ENCODE data around the gene CNTNAP2. TPM values are rescaled to one million over a fixed set of nuclear protein-coding genes. Genes with fewer than 3 reads are reported as not detected.

The CNTNAP2 gene
- total and polyA plus RNA-seq, 2 of the 8 experiments (the other 6 are each of a cell fraction or from before 2014, with no cell fraction given) = 27.9 to 71.0 TPM

GRCh38 chr7:147639037-147639436 lies 1522.4 kb downstream of the CNTNAP2 start:
- no peak overlapping the region for H2BK12ac ChIP-seq (ENCODE audit: low read depth, low read length)
- H3K4me1 ChIP-seq (replicated peaks in 1 of 4; ENCODE audit: control insufficient read depth in 3 of 4, insufficient read depth in 4 of 4, low read length in 3 of 4) = peaks cover 0 to 5% (median 3%) of the 10 kb centered on the region in 4 experiments; a peak in 3 of 7 replicates
- H2BK20ac ChIP-seq (ENCODE audit: low read length) = no peak overlapping the region
- H3K23ac ChIP-seq (ENCODE audit: insufficient read length) = no peak overlapping the region
- no peak for DNase-seq (ENCODE audit: low read depth in 1 of 2, low spot score in 2 of 2)
- H3K9ac ChIP-seq (replicated peaks in 1 of 4; ENCODE audit: extremely low read depth in 1 of 4, low read depth in 3 of 4, low read length in 3 of 4) = no peak overlapping the region
- no peaks in the 10 kb centered on the region for H3K27me3 ChIP-seq (replicated peaks in 1 of 4; ENCODE audit: control insufficient read depth in 3 of 4, extremely low read depth in 1 of 4, insufficient read depth in 3 of 4, low read length in 3 of 4)
- H4K91ac ChIP-seq (replicated peaks; ENCODE audit: insufficient read length, low read length) = no peak overlapping the region
- no peak overlapping the region for H2BK120ac ChIP-seq (replicated peaks; ENCODE audit: low read depth, low read length)
- H3K23me2 ChIP-seq (ENCODE audit: low read depth, low read length) = no peaks in the 10 kb centered on the region
- peak; percentile 21 for TF ChIP-seq NANOG (IDR thresholded peaks at IDR 0.05; ENCODE audit: insufficient read depth, low read depth, low read length, poor library complexity, severe bottlenecking)
- 0 out of 2 replicates have a peak, but pooled peaks have one; percentile 80 for TF ChIP-seq TCF12 (IDR thresholded peaks at IDR 0.05; ENCODE audit: low read depth, low read length)
- no peak for TF ChIP-seq USF2 (IDR thresholded peaks at IDR 0.05; ENCODE audit: low read length)
- no peak overlapping the region for H3K4ac ChIP-seq (replicated peaks; ENCODE audit: insufficient read length, low read depth, low read length)
- H3K27ac ChIP-seq (ENCODE audit: low read depth, low read length) = no peak overlapping the region
- no peak overlapping the region for H3K56ac ChIP-seq (replicated peaks; ENCODE audit: insufficient read length, low read depth, low read length)
- H3K36me3 ChIP-seq (ENCODE audit: control insufficient read depth in 2 of 4, insufficient read depth in 4 of 4, low read length in 3 of 4) = no peaks in the 10 kb centered on the region
- ChIA-PET CTCF (ENCODE audit: partially characterized antibody) (interaction anchor here (0.8 to 1.6 kb wide), 4 partner anchors 19 to 190 kb away, joined by 3 to 4 read pairs (median 3); no protein-coding TSS in a partner anchor), POLR2A (ENCODE audit: partially characterized antibody) (interaction anchor here (1.1 kb wide), 1 partner anchor 92 kb away, joined by 3 read pairs; no protein-coding TSS in a partner anchor)
- H2AK5ac ChIP-seq (ENCODE audit: low read depth, low read length) = no peak overlapping the region
- H2BK15ac ChIP-seq (ENCODE audit: low read length) = no peak overlapping the region
- H3K4me3 ChIP-seq (ENCODE audit: extremely low read depth in 1 of 4, insufficient read depth in 2 of 4, low read depth in 3 of 4, low read length in 4 of 4) = no peak overlapping the region
- no peak overlapping the region for H3K14ac ChIP-seq (ENCODE audit: insufficient read length)
- no peak overlapping the region for H4K5ac ChIP-seq (ENCODE audit: insufficient read length, low read depth, low read length)
- H3K4me2 ChIP-seq (ENCODE audit: insufficient read depth in 1 of 2, low read depth in 2 of 2, low read length in 2 of 2) = no peak overlapping the region
- H3K79me1 ChIP-seq (ENCODE audit: low read depth, low read length) = no peaks in the 10 kb centered on the region
- H4K8ac ChIP-seq (ENCODE audit: extremely low read depth, insufficient read depth, low read length) = no peak overlapping the region
- H3K18ac ChIP-seq (ENCODE audit: extremely low read depth, low read length) = no peak overlapping the region
- no peaks in the 10 kb centered on the region for H4K20me1 ChIP-seq (replicated peaks in 1 of 2; ENCODE audit: control insufficient read depth in 1 of 2, insufficient read depth in 2 of 2, low read length in 2 of 2)
- no peaks in the 10 kb centered on the region for H3K9me3 ChIP-seq (ENCODE audit: insufficient read depth in 2 of 2, low read depth in 1 of 2, low read length in 1 of 2)
- 70% methylated on average over 6 of the region's 6 CpGs; no CpG with 5 or more reads in 1 of the 2 experiments for WGBS, 2 experiments (ENCODE audit: extremely low coverage in 1 of 2, insufficient coverage in 1 of 2, insufficient read length in 1 of 2, insufficient replicate concordance in 2 of 2, low coverage in 1 of 2, low lambda C conversion rate in 2 of 2, missing lambda C conversion rate in 1 of 2)
- no peak overlapping the region for H2BK5ac ChIP-seq (ENCODE audit: low read depth, low read length)
- FAIRE-seq = peak; percentile 36
- H2AFZ ChIP-seq (ENCODE audit: low read length) = no peak overlapping the region
- no peaks in the 10 kb centered on the region for H3K79me2 ChIP-seq (ENCODE audit: control insufficient read depth in 1 of 2, insufficient read depth in 2 of 2, low read length in 2 of 2)
